ENCODE measurements around the gene DNAH6.

DNA sequence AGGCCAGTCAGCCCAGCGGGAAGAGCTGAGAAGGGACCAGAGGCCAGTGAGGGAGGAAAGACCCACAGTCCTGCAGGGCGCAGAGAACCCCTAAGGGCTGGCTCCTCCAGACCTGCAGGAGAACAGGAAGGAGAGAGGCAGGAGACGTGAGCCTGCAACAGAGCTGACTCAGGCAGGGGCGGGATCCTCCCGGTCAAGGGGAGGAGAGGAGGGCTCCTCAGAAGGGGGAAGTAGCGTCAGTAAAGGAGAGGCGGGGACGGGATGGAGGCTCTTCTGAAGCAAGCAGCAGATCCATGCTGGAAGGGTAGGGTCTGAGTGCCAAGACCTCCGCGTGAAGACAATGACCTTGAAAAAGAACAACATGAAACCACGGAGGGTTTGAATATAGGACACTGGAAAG, 313.8 kb downstream of the DNAH6 start:
- TF ChIP-seq, protein P1, sequence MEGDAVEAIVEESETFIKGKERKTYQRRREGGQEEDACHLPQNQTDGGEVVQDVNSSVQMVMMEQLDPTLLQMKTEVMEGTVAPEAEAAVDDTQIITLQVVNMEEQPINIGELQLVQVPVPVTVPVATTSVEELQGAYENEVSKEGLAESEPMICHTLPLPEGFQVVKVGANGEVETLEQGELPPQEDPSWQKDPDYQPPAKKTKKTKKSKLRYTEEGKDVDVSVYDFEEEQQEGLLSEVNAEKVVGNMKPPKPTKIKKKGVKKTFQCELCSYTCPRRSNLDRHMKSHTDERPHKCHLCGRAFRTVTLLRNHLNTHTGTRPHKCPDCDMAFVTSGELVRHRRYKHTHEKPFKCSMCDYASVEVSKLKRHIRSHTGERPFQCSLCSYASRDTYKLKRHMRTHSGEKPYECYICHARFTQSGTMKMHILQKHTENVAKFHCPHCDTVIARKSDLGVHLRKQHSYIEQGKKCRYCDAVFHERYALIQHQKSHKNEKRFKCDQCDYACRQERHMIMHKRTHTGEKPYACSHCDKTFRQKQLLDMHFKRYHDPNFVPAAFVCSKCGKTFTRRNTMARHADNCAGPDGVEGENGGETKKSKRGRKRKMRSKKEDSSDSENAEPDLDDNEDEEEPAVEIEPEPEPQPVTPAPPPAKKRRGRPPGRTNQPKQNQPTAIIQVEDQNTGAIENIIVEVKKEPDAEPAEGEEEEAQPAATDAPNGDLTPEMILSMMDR (conservative IDR thresholded peaks at IDR 0.05; ENCODE audit: low read depth, low read length), result no peak
- TF ChIP-seq EZH2 (IDR thresholded peaks at IDR 0.05; ENCODE audit: borderline replicate concordance, low read depth, low read length, poor library complexity, severe bottlenecking), result no peak
